ENCODE data around the gene SNX1. TPM values are rescaled to one million over a fixed set of nuclear protein-coding genes. Genes with fewer than 3 reads are reported as not detected.

SNX1 gene
- total and polyA plus RNA-seq, 4 experiments from 2014 or later = 58.3 to 155 (median 110) TPM

- Mint-ChIP-seq H3K36me3 (peaks cover 19 to 35% of the 10 kb centered on the region in 2 donors), H3K4me3 (no peak overlapping the region), H3K4me1 (peaks cover 10 to 15% (median 11%) of the 10 kb centered on the region in 4 donors), H3K27ac (no peak overlapping the region), H3K27me3 (peaks cover 1 to 2% of the 10 kb centered on the region in 2 donors), H3K9me3 (no peaks in the 10 kb centered on the region)
- Histone ChIP-seq H3K9me3 (ENCODE audit: control insufficient read depth in 1 of 2, low read length in 2 of 2) (no peaks in the 10 kb centered on the region), H3K4me3 (ENCODE audit: low read length in 2 of 2) (no peak overlapping the region), H3K27me3 (ENCODE audit: insufficient read depth, low read length) (no peaks in the 10 kb centered on the region), H3K27ac (ENCODE audit: low read depth, low read length) (no peak overlapping the region), H3K4me1 (ENCODE audit: insufficient read depth, low read length) (peaks cover 9% of the 10 kb centered on the region), H3K36me3 (ENCODE audit: insufficient read depth, low read length) (peaks cover 10% of the 10 kb centered on the region)
- ChIA-PET POLR2A (ENCODE audit: partially characterized antibody) (interaction anchor here (1.3 to 1.6 kb wide), 2 partner anchors 12 to 16 kb away, joined by 5 to 6 read pairs; partner anchors contain the start of gene PPIB), CTCF (ENCODE audit: partially characterized antibody) (interaction anchor here (3.6 kb wide), 1 partner anchor 8 kb away, joined by 28 read pairs; no protein-coding TSS in a partner anchor)
- DNase-seq = no peak
- intact Hi-C loops (cut with micrococcal nuclease) = no loop called here
These were observed 50.3 kb downstream of the SNX1 start for GRCh38 chr15:64146041-64146440.

- peaks cover 15 to 30% of the 10 kb centered on the region in 2 donors for H3K36me3 Mint-ChIP-seq
- H3K9me3 ChIP-seq (ENCODE audit: control insufficient read depth in 1 of 2, low read length in 2 of 2) = no peaks in the 10 kb centered on the region
- intact Hi-C loops (cut with micrococcal nuclease) = no loop called here
- no peaks in the 10 kb centered on the region for H3K27me3 ChIP-seq (ENCODE audit: insufficient read depth, low read length)
- H3K36me3 ChIP-seq (ENCODE audit: insufficient read depth, low read length) = peaks cover 6% of the 10 kb centered on the region
- H3K9me3 Mint-ChIP-seq = no peaks in the 10 kb centered on the region
- ChIA-PET CTCF (ENCODE audit: partially characterized antibody) (no interaction called here), POLR2A (ENCODE audit: partially characterized antibody) (interaction anchor here (1.6 kb wide), 1 partner anchor 16 kb away, joined by 6 read pairs; the partner anchor contains the start of gene PPIB)
- H3K27me3 Mint-ChIP-seq = peaks cover 1 to 3% of the 10 kb centered on the region in 2 donors
- no peak for DNase-seq
- H3K4me1 ChIP-seq (ENCODE audit: insufficient read depth, low read length) = peaks cover 12% of the 10 kb centered on the region
- H3K4me1 Mint-ChIP-seq = peaks cover 11 to 19% (median 13%) of the 10 kb centered on the region in 4 donors
- no peak overlapping the region for H3K4me3 Mint-ChIP-seq
- H3K27ac ChIP-seq (ENCODE audit: low read depth, low read length) = no peak overlapping the region
- H3K4me3 ChIP-seq (ENCODE audit: low read length in 2 of 2) = no peak overlapping the region
- no peak overlapping the region for H3K27ac Mint-ChIP-seq
These were observed 50.7 kb downstream of the SNX1 start for GRCh38 chr15:64146520-64146884.

- no peak overlapping the region for H3K4me3 ChIP-seq (ENCODE audit: low read length in 2 of 2)
- Mint-ChIP-seq H3K36me3 (peaks cover 10 to 25% of the 10 kb centered on the region in 2 donors), H3K9me3 (no peaks in the 10 kb centered on the region), H3K4me3 (no peak overlapping the region), H3K27me3 (peaks cover 1 to 3% of the 10 kb centered on the region in 2 donors), H3K27ac (no peak overlapping the region), H3K4me1 (peaks cover 11 to 19% (median 13%) of the 10 kb centered on the region in 4 donors)
- peaks cover 16% of the 10 kb centered on the region for H3K4me1 ChIP-seq (ENCODE audit: insufficient read depth, low read length)
- H3K9me3 ChIP-seq (ENCODE audit: control insufficient read depth in 1 of 2, low read length in 2 of 2) = no peaks in the 10 kb centered on the region
- H3K36me3 ChIP-seq (ENCODE audit: insufficient read depth, low read length) = peaks cover 3% of the 10 kb centered on the region
- no peak overlapping the region for H3K27ac ChIP-seq (ENCODE audit: low read depth, low read length)
- intact Hi-C loops (cut with micrococcal nuclease) = no loop called here
- no peak for DNase-seq
- CTCF ChIA-PET (ENCODE audit: partially characterized antibody) = interaction anchor here (0.7 kb wide), 1 partner anchor 209 kb away, joined by 3 read pairs; the partner anchor contains the start of gene CSNK1G1
- POLR2A ChIA-PET (ENCODE audit: partially characterized antibody) = interaction anchor here (1.4 kb wide), 1 partner anchor 15 kb away, joined by 4 read pairs; the partner anchor contains the start of gene PPIB
- no peaks in the 10 kb centered on the region for H3K27me3 ChIP-seq (ENCODE audit: insufficient read depth, low read length)
These were observed 51.3 kb downstream of the SNX1 start for GRCh38 chr15:64146885-64147681.

GRCh38 chr15:64148168-64148567 lies 52.4 kb downstream of the SNX1 start:
- intact Hi-C loops (cut with micrococcal nuclease) = no loop called here
- no peak overlapping the region for H3K27ac ChIP-seq (ENCODE audit: low read depth, low read length)
- Mint-ChIP-seq H3K4me1 (peaks cover 11 to 27% (median 18%) of the 10 kb centered on the region in 4 donors), H3K4me3 (no peak overlapping the region), H3K27me3 (peaks cover 3 to 5% of the 10 kb centered on the region in 2 donors), H3K36me3 (peaks cover 4 to 16% of the 10 kb centered on the region in 2 donors), H3K9me3 (no peaks in the 10 kb centered on the region), H3K27ac (no peak overlapping the region)
- ChIA-PET CTCF (ENCODE audit: partially characterized antibody) (interaction anchor here (0.7 kb wide), 1 partner anchor 208 kb away, joined by 3 read pairs; the partner anchor contains the start of gene CSNK1G1), POLR2A (ENCODE audit: partially characterized antibody) (interaction anchor here (0.6 to 1.4 kb wide), 2 partner anchors 14 to 315 kb away, joined by 3 to 4 read pairs; partner anchors contain the start of gene PPIB)
- H3K4me1 ChIP-seq (ENCODE audit: insufficient read depth, low read length) = peaks cover 26% of the 10 kb centered on the region
- no peak overlapping the region for H3K4me3 ChIP-seq (ENCODE audit: low read length in 2 of 2)
- H3K27me3 ChIP-seq (ENCODE audit: insufficient read depth, low read length) = peaks cover 4% of the 10 kb centered on the region
- peaks cover 3% of the 10 kb centered on the region for H3K36me3 ChIP-seq (ENCODE audit: insufficient read depth, low read length)
- no peaks in the 10 kb centered on the region for H3K9me3 ChIP-seq (ENCODE audit: control insufficient read depth in 1 of 2, low read length in 2 of 2)
- DNase-seq = no peak

GRCh38 chr15:64148581-64148980 lies 52.8 kb downstream of the SNX1 start:
- peaks cover 13 to 31% (median 21%) of the 10 kb centered on the region in 4 donors for H3K4me1 Mint-ChIP-seq
- H3K9me3 Mint-ChIP-seq = no peaks in the 10 kb centered on the region
- DNase-seq = no peak
- H3K27me3 ChIP-seq (ENCODE audit: insufficient read depth, low read length) = peaks cover 6% of the 10 kb centered on the region
- no peaks in the 10 kb centered on the region for H3K9me3 ChIP-seq (ENCODE audit: control insufficient read depth in 1 of 2, low read length in 2 of 2)
- CTCF ChIA-PET (ENCODE audit: partially characterized antibody) = interaction anchor here (1.3 kb wide), 1 partner anchor 11 kb away, joined by 5 read pairs; no protein-coding TSS in a partner anchor
- H3K36me3 ChIP-seq (ENCODE audit: insufficient read depth, low read length) = peaks cover 3% of the 10 kb centered on the region
- H3K4me1 ChIP-seq (ENCODE audit: insufficient read depth, low read length) = peaks cover 30% of the 10 kb centered on the region
- no peak overlapping the region for H3K27ac ChIP-seq (ENCODE audit: low read depth, low read length)
- H3K27ac Mint-ChIP-seq = peak overlapping the region in 1 of 7 donors; percentile 3
- H3K4me3 Mint-ChIP-seq = no peak overlapping the region
- POLR2A ChIA-PET (ENCODE audit: partially characterized antibody) = interaction anchor here (1.4 kb wide), 1 partner anchor 14 kb away, joined by 4 read pairs; the partner anchor contains the start of gene PPIB
- H3K36me3 Mint-ChIP-seq = peaks cover 2 to 15% of the 10 kb centered on the region in 2 donors
- intact Hi-C loops (cut with micrococcal nuclease) = no loop called here
- H3K27me3 Mint-ChIP-seq = peaks cover 5 to 8% of the 10 kb centered on the region in 2 donors
- H3K4me3 ChIP-seq (ENCODE audit: low read length in 2 of 2) = no peak overlapping the region

- Histone ChIP-seq H3K9me3 (ENCODE audit: control insufficient read depth in 1 of 2, low read length in 2 of 2) (no peaks in the 10 kb centered on the region), H3K4me3 (ENCODE audit: low read length in 2 of 2) (no peak overlapping the region), H3K27ac (ENCODE audit: low read depth, low read length) (no peak overlapping the region), H3K4me1 (ENCODE audit: insufficient read depth, low read length) (peaks cover 34% of the 10 kb centered on the region), H3K36me3 (ENCODE audit: insufficient read depth, low read length) (peaks cover 3% of the 10 kb centered on the region), H3K27me3 (ENCODE audit: insufficient read depth, low read length) (peaks cover 6% of the 10 kb centered on the region)
- intact Hi-C loops (cut with micrococcal nuclease) = no loop called here
- Mint-ChIP-seq H3K4me1 (peaks cover 14 to 35% (median 24%) of the 10 kb centered on the region in 4 donors), H3K4me3 (peak overlapping the region; percentile 5 to 61 (median 32)), H3K36me3 (peaks cover 0 to 11% of the 10 kb centered on the region in 2 donors), H3K27ac (peak overlapping the region in 3 of 7 donors; percentile 29 to 62 (median 52)), H3K9me3 (peaks cover 0 to 2% (median 0%) of the 10 kb centered on the region in 8 donors), H3K27me3 (peaks cover 5 to 8% of the 10 kb centered on the region in 2 donors)
- no peak for DNase-seq
- ChIA-PET CTCF (ENCODE audit: partially characterized antibody) (interaction anchor here (1.3 kb wide), 1 partner anchor 12 kb away, joined by 5 read pairs; no protein-coding TSS in a partner anchor), POLR2A (ENCODE audit: partially characterized antibody) (interaction anchor here (0.9 to 7.1 kb wide), 2 partner anchors 13 to 54 kb away, joined by 5 to 48 read pairs; partner anchors contain the start of genes CIAO2A, PPIB and SNX1)
These were observed 53.6 kb downstream of the SNX1 start for GRCh38 chr15:64149424-64149823.
